ENCODE results near the gene SKIC8.

Gene SKIC8

DNA sequence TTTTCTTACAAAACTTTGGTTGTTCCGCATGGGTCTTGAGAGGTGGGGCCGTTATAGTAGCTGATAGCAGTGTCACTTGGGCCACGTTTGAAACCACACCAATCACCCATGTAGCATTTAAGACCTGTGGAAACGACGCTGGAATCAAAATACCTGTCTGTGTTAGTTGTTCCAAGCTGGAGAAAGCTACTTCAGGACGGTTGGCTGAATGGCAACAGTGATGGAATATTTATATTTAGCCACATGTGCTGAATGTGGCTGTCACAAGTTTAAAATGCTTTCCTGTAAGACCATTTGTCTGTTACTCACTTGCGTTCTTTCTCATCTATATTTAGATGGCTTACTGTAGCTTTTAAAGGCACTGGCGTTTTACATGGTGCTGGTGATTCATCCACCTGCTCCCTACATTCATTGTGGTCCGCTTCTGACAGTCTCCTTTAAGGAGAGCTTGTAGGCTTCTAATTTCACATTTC is 33.6 kb downstream of the SKIC8 start:
- no peak overlapping the region for H2AFZ ChIP-seq (ENCODE audit: low read depth, low read length)
- no peak overlapping the region for H3K9ac ChIP-seq (ENCODE audit: low read length)
- no peaks in the 10 kb centered on the region for H3K36me3 ChIP-seq (replicated peaks; ENCODE audit: low read depth, low read length)
- H4K20me1 ChIP-seq (ENCODE audit: insufficient read depth, low read length): no peaks in the 10 kb centered on the region
- no peaks in the 10 kb centered on the region for H3K9me3 ChIP-seq (ENCODE audit: insufficient read depth, low read length)
- TF ChIP-seq, protein P1, sequence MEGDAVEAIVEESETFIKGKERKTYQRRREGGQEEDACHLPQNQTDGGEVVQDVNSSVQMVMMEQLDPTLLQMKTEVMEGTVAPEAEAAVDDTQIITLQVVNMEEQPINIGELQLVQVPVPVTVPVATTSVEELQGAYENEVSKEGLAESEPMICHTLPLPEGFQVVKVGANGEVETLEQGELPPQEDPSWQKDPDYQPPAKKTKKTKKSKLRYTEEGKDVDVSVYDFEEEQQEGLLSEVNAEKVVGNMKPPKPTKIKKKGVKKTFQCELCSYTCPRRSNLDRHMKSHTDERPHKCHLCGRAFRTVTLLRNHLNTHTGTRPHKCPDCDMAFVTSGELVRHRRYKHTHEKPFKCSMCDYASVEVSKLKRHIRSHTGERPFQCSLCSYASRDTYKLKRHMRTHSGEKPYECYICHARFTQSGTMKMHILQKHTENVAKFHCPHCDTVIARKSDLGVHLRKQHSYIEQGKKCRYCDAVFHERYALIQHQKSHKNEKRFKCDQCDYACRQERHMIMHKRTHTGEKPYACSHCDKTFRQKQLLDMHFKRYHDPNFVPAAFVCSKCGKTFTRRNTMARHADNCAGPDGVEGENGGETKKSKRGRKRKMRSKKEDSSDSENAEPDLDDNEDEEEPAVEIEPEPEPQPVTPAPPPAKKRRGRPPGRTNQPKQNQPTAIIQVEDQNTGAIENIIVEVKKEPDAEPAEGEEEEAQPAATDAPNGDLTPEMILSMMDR (IDR thresholded peaks at IDR 0.05; ENCODE audit: low read depth, low read length): no peak
- no peak for TF ChIP-seq EZH2phosphoT487 (IDR thresholded peaks at IDR 0.05; ENCODE audit: low read depth)
- H3K27me3 ChIP-seq (ENCODE audit: low read depth, low read length): peaks cover 6% of the 10 kb centered on the region; the same call in 1 of the 2 replicates
- no peaks in the 10 kb centered on the region for H3K79me2 ChIP-seq (ENCODE audit: low read length)
- no peak overlapping the region for H3K4me3 ChIP-seq (ENCODE audit: low read length)
- no peak overlapping the region for H3K4me2 ChIP-seq (ENCODE audit: low read length)
- no peaks in the 10 kb centered on the region for H3K4me1 ChIP-seq (ENCODE audit: low read length)
- no peak overlapping the region for H3K27ac ChIP-seq (ENCODE audit: low read length)

DNA sequence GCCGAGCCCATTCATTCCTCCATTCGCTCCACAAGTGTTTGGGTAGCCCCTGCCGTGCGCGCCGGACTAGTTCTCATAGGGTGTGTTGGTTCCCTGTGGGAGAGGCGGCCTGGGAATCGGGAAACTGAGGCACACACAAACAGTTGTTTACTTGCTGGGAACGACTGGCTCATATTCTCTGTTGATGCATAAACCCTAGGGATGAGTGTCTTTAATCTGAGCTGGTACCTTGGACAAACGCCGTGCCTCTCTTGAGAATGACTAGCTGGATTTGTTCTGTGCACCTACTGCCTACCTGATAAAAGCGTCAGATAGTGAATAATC is 34.3 kb downstream of the SKIC8 start:
- Histone ChIP-seq H3K9ac (ENCODE audit: low read length) (no peak overlapping the region), H2AFZ (ENCODE audit: low read depth, low read length) (peak overlapping the region; percentile 47; the same call in 1 of the 2 replicates), H3K79me2 (ENCODE audit: low read length) (no peaks in the 10 kb centered on the region)

DNA sequence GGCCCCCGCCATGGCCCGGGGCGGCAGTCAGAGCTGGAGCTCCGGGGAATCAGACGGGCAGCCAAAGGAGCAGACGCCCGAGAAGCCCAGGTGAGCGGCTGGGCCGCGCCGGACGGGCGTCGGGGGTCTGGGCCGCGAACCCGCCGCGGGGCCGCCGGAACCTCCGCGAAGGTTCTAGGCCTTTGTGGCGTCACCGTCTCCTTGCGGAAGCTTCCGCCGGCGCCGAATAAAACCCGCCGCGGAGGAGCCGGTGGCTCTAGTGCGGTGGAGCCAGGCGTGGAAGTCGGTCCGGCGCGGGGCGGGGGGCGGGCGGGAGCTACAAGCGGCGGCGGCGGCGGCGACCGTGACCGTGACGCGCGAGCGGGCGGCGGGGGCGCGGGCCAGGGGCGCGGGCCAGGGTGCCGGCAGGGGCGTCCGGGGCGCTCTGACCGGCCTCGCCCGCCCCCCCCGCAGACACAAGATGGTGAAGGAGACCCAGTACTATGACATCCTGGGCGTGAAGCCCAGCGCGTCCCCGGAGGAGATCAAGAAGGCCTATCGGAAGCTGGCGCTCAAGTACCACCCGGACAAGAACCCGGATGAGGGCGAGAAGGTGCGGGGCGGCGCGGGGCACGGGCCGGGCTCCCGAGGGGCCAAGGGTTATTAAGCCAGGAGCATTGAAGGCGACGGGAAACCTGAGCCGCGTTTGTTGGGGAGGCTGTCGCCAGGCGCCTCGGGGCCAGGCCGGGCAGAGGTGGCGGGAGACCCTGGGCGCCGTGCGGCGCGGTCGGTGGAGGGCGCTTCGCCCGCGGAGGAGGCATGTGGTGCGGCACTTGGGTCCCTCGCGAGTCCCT is 34.9 kb downstream of the SKIC8 start, which contains the start of gene DNAJA4:
Gene DNAJA4, plus strand, starts transcription at position 259 of the 833 bp plus-strand sequence. Its CDS starts 202 bp downstream, at position 461.
- H3K36me3 ChIP-seq (replicated peaks; ENCODE audit: low read depth, low read length): no peaks in the 10 kb centered on the region
- H3K4me1 ChIP-seq (ENCODE audit: low read length): no peaks in the 10 kb centered on the region
- H3K4me3 ChIP-seq (ENCODE audit: low read length): peak within 1 kb of the TSS; percentile 9; the same call in 1 of the 2 replicates
- peak within 1 kb of the TSS; percentile 47; the same call in 1 of the 2 replicates for H2AFZ ChIP-seq (ENCODE audit: low read depth, low read length)
- TF ChIP-seq, protein P1 (IDR thresholded peaks at IDR 0.05; ENCODE audit: low read depth, low read length): no peak
- TF ChIP-seq EZH2phosphoT487 (IDR thresholded peaks at IDR 0.05; ENCODE audit: low read depth): no peak
- H3K27me3 ChIP-seq (ENCODE audit: low read depth, low read length): peaks cover 3% of the 10 kb centered on the region; the same call in 1 of the 2 replicates
- no peak within 1 kb of the TSS for H3K9ac ChIP-seq (ENCODE audit: low read length)
- no peak within 1 kb of the TSS for H3K27ac ChIP-seq (ENCODE audit: low read length)
- H3K79me2 ChIP-seq (ENCODE audit: low read length): no peaks in the 10 kb centered on the region
- H3K4me2 ChIP-seq (ENCODE audit: low read length): peak within 1 kb of the TSS; percentile 16
- H3K9me3 ChIP-seq (ENCODE audit: insufficient read depth, low read length): no peaks in the 10 kb centered on the region
- no peaks in the 10 kb centered on the region for H4K20me1 ChIP-seq (ENCODE audit: insufficient read depth, low read length)

More for the DNA sequence above, 34.3 kb downstream of the SKIC8 start:
- no peak for TF ChIP-seq EZH2phosphoT487 (IDR thresholded peaks at IDR 0.05; ENCODE audit: low read depth)
- TF ChIP-seq, protein P1 (IDR thresholded peaks at IDR 0.05; ENCODE audit: low read depth, low read length): no peak
- H3K27me3 ChIP-seq (ENCODE audit: low read depth, low read length): peaks cover 3% of the 10 kb centered on the region; the same call in 1 of the 2 replicates
- H3K27ac ChIP-seq (ENCODE audit: low read length): no peak overlapping the region
- no peak overlapping the region for H3K4me3 ChIP-seq (ENCODE audit: low read length)
- H3K4me1 ChIP-seq (ENCODE audit: low read length): no peaks in the 10 kb centered on the region
- no peaks in the 10 kb centered on the region for H4K20me1 ChIP-seq (ENCODE audit: insufficient read depth, low read length)
- no peaks in the 10 kb centered on the region for H3K36me3 ChIP-seq (replicated peaks; ENCODE audit: low read depth, low read length)
- 0 out of 2 replicates have a peak overlapping the region, but pooled peaks have one; percentile 11 for H3K4me2 ChIP-seq (ENCODE audit: low read length)
- H3K9me3 ChIP-seq (ENCODE audit: insufficient read depth, low read length): no peaks in the 10 kb centered on the region

DNA sequence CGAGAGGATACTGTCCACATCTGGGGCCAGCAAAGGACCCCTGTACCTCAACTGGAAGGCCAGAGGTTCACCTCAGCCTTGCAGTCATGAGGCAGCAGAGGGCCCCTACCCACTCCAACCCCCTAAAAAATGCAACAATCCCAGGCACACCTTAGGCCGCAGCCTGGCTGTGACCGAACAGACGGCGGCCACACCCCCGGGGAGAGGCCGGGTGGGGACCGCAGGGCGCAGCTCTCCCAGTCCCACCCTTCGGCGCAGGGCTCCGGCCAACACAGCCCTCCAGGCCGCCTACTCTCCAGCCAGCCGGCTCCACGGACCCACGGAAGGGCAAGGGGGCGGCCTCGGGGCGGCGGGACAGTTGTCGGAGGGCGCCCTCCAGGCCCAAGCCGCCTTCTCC is 35.5 kb downstream of the SKIC8 start:
- no peak overlapping the region for H3K9ac ChIP-seq (ENCODE audit: low read length)
- no peak overlapping the region for H2AFZ ChIP-seq (ENCODE audit: low read depth, low read length)
- no peaks in the 10 kb centered on the region for H4K20me1 ChIP-seq (ENCODE audit: insufficient read depth, low read length)
- TF ChIP-seq EZH2phosphoT487 (IDR thresholded peaks at IDR 0.05; ENCODE audit: low read depth): no peak
- TF ChIP-seq, protein P1 (IDR thresholded peaks at IDR 0.05; ENCODE audit: low read depth, low read length): no peak
- H3K4me2 ChIP-seq (ENCODE audit: low read length): peak overlapping the region; percentile 16
- no peaks in the 10 kb centered on the region for H3K36me3 ChIP-seq (replicated peaks; ENCODE audit: low read depth, low read length)
- no peak overlapping the region for H3K27ac ChIP-seq (ENCODE audit: low read length)
- no peaks in the 10 kb centered on the region for H3K4me1 ChIP-seq (ENCODE audit: low read length)
- no peak overlapping the region for H3K4me3 ChIP-seq (ENCODE audit: low read length)
- no peaks in the 10 kb centered on the region for H3K9me3 ChIP-seq (ENCODE audit: insufficient read depth, low read length)
- no peaks in the 10 kb centered on the region for H3K79me2 ChIP-seq (ENCODE audit: low read length)
- peaks cover 3% of the 10 kb centered on the region; the same call in 1 of the 2 replicates for H3K27me3 ChIP-seq (ENCODE audit: low read depth, low read length)

All from OCI-LY3 (cell line).